Psoas muscle (tissue), 8 donors: ENCODE results near the gene XBP1. TPM values are rescaled to one million over a fixed set of nuclear protein-coding genes. Genes with fewer than 3 reads are reported as not detected.
"Not testable (repeated sequence)": the region's sequence is repeated elsewhere in the genome, so short reads cannot be mapped to it uniquely, and the experiment has no call there.

Source experiments
- ATAC-seq, 4 donors: fragments of 200-7000 bp; cut with Tn5 transposase; one replicate each; pipeline ENCODE4 v1.9.1; 2020; ENCODE audit warnings: moderate library complexity in 3 of 4, mild to moderate bottlenecking in 2 of 4
- DNase-seq, 2 donors: peaks; one replicate each; pipeline ENCODE4 v3.0.0-alpha.2; 2020
- H3K27ac ChIP-seq: fragments of 200-600 bp; one replicate; pipeline ENCODE4 v1.8.0; 2022
- H3K27me3 ChIP-seq, 3 donors: fragments of 200-600 bp in 1 of 3; one replicate each; pipeline versions ENCODE4 v1.6.1 to v1.8.0; 2013 to 2022; ENCODE audit warnings: low read length in 2 of 3, mild to moderate bottlenecking in 2 of 3, moderate library complexity in 1 of 3; ENCODE audit not compliant: insufficient read depth in 3 of 3
- H3K36me3 ChIP-seq, 2 donors: fragments of 200-600 bp in 1 of 2; one replicate each; pipeline versions ENCODE4 v1.6.1 to v1.8.0; 2013 to 2022; ENCODE audit warnings: low read depth in 1 of 2, mild to moderate bottlenecking in 1 of 2, moderate library complexity in 1 of 2; ENCODE audit not compliant: insufficient read depth in 1 of 2
- H3K4me1 ChIP-seq: fragments of 200-600 bp; one replicate; pipeline ENCODE4 v1.8.0; 2022
- H3K4me3 ChIP-seq: fragments of 200-600 bp; one replicate; pipeline ENCODE4 v1.8.0; 2022; ENCODE audit warnings: mild to moderate bottlenecking
- H3K9me3 ChIP-seq: fragments of 200-600 bp; one replicate; pipeline ENCODE4 v1.8.0; 2022
- CTCF ChIP-seq: fragments of 200-600 bp; IDR thresholded peaks from one replicate; pipeline ENCODE4 v1.8.0; 2022; ENCODE audit warnings: antibody characterized with exemption
- WGBS, 3 donors: extraction: QIAGEN DNeasy Blood & Tissue Kit; methylation state at CpG; one replicate each; pipeline versions ENCODE4 v1.1.6 to v1.1.7; 2013; 5-methylcytosine and 5-hydroxymethylcytosine counted together
- intact Hi-C, 2 donors: fragments of 100-400 bp; cut with DNase I; formaldehyde crosslinking; loops; one replicate each; pipeline versions ENCODE4 v1.11.0 to v1.14.2; 2022
- polyA plus RNA-seq, 3 donors: library from polyadenylated mRNA; stranded (reverse); fragments of 200-250 nt; gene quantifications; one replicate each; pipeline ENCODE4 v1.2.3, GENCODE V29; 2013
- total RNA-seq, 4 donors: library from RNA; stranded (reverse); fragmentation: NEBNext Ultra II Directional in 2 of 4; extraction: Animal tissue kit (Norgen Biotek cat#: 25700) in 2 of 4; gene quantifications; one replicate each; pipeline versions ENCODE4 v1.2.1 to v1.2.4, GENCODE V29; 2021 to 2023
- donor health status: healthy with polysubstance abuse.
- donor health status: DM: no; HTN: no; CAD: no; lungs with moderate emphysema.
- donor health status: Bipolar disorder and iron deficiency.
- donor health status: healthy.
- donor health status: DM: yes; HTN: yes; CAD: no.
- donor health status: DM: no; HTN: no; CAD: no.
- donor health status: DM: no; HTN: no; CAD: no.
- donor health status: DM: yes; HTN: yes; CAD: no.

The XBP1 gene
- total and polyA plus RNA-seq, 7 donors: 38.9 to 173 (median 110) TPM

- TF ChIP-seq CTCF: no peak
- Histone ChIP-seq H3K4me3 (no peak overlapping the region), H3K4me1 (peaks cover 10% of the 10 kb centered on the region), H3K9me3 (no peaks in the 10 kb centered on the region), H3K27ac (no peak overlapping the region), H3K27me3 (no peaks in the 10 kb centered on the region), H3K36me3 (peaks cover 0 to 3% of the 10 kb centered on the region in 2 donors)
- 85 to 90% (median 88%) methylated on average over 14 of the region's 14 CpGs for WGBS, 3 donors
- intact Hi-C loops: no loop called here
- ATAC-seq (no peak), DNase-seq (no peak)
Observed at GRCh38 chr22:28769394-28770085, 30.8 kb downstream of the XBP1 start.

- intact Hi-C loops: no loop called here
- H3K9me3 ChIP-seq: no peaks in the 10 kb centered on the region
- ATAC-seq: no peak
- no peak for DNase-seq
- no peaks in the 10 kb centered on the region for H3K27me3 ChIP-seq
- no peaks in the 10 kb centered on the region for H3K36me3 ChIP-seq
- no peak overlapping the region for H3K4me3 ChIP-seq
- H3K4me1 ChIP-seq: peaks cover 3% of the 10 kb centered on the region
- no peak for TF ChIP-seq CTCF
- WGBS, 3 donors: 81 to 91% (median 84%) methylated on average over 6 of the region's 6 CpGs
- H3K27ac ChIP-seq: no peak overlapping the region
Observed at GRCh38 chr22:28768701-28769393, 31.5 kb downstream of the XBP1 start.

- no peak for TF ChIP-seq CTCF
- H3K4me1 ChIP-seq: no peaks in the 10 kb centered on the region
- H3K27me3 ChIP-seq: no peaks in the 10 kb centered on the region
- H3K4me3 ChIP-seq: no peak overlapping the region
- no peak for DNase-seq
- intact Hi-C loops: no loop called here
- H3K27ac ChIP-seq: no peak overlapping the region
- 89 to 94% (median 92%) methylated on average over 3 of the region's 3 CpGs for WGBS, 3 donors
- no peaks in the 10 kb centered on the region for H3K9me3 ChIP-seq
- no peaks in the 10 kb centered on the region for H3K36me3 ChIP-seq
- ATAC-seq: no peak
Observed at GRCh38 chr22:28766628-28767027, 33.7 kb downstream of the XBP1 start.

GRCh38 chr22:28762000-28762399 is 38.4 kb downstream of the XBP1 start:
- intact Hi-C loops: not testable (repeated sequence)

GRCh38 chr22:28761449-28761755 is 39.0 kb downstream of the XBP1 start:
- DNase-seq: no peak
- no peak for TF ChIP-seq CTCF
- no peak for ATAC-seq
- H3K4me3 ChIP-seq: no peak overlapping the region
- intact Hi-C loops: no loop called here
- H3K36me3 ChIP-seq: no peaks in the 10 kb centered on the region
- 89 to 94% (median 92%) methylated on average over 10 of the region's 10 CpGs for WGBS, 3 donors
- no peak overlapping the region for H3K27ac ChIP-seq
- no peaks in the 10 kb centered on the region for H3K27me3 ChIP-seq
- no peaks in the 10 kb centered on the region for H3K9me3 ChIP-seq
- H3K4me1 ChIP-seq: no peaks in the 10 kb centered on the region

More at GRCh38 chr22:28762000-28762399, 38.4 kb downstream of the XBP1 start:
- not testable (repeated sequence) for H3K27me3 ChIP-seq, H3K36me3 ChIP-seq, H3K4me1 ChIP-seq, H3K9me3 ChIP-seq, ATAC-seq, H3K4me3 ChIP-seq, DNase-seq, H3K27ac ChIP-seq
- WGBS, 3 donors: 90 to 95% (median 94%) methylated on average over 4 of the region's 4 CpGs
